SK-N-SH (cell line): Measurements from ENCODE around the gene ZP1. TPM values are rescaled to one million over a fixed set of nuclear protein-coding genes. Genes with fewer than 3 reads are reported as not detected.

ENCODE experiments used
- CTCF ChIA-PET: fragments of 300-600, 350-600 bp; formaldehyde crosslinking; extraction: SDS; loops from one replicate; lab custom pipeline; 2021; lab: Yijun Ruan, JAX
- POLR2A ChIA-PET: fragments of 350-600 bp; sonication (Branson Sonifier 250); formaldehyde crosslinking; extraction: SDS; loops from one replicate; lab custom pipeline; 2020; ENCODE audit warnings: antibody characterized with exemption, inconsistent platforms; lab: Yijun Ruan, JAX
- DNase-seq: peaks from one replicate; pipeline ENCODE4 v3.0.0; 2012
- H2AFZ ChIP-seq: fragments of 200-600 bp; sonication (generic); 2 replicates; pipeline ENCODE4 v1.8.1; 2016; ENCODE audit warnings: antibody characterized with exemption, mild to moderate bottlenecking, low read depth
- H3F3A ChIP-seq: fragments of 200-600 bp; sonication (generic); replicated peaks from 2 replicates; pipeline ENCODE3; 2016; ENCODE audit warnings: antibody characterized with exemption, mild to moderate bottlenecking; ENCODE audit not compliant: insufficient read depth
- H3K27ac ChIP-seq, 2 experiments: fragments of 200-500 bp in 1 of 2; fragments of 200-600 bp in 1 of 2; sonication (Bioruptor generic) in 1 of 2; sonication (generic), shearing (Covaris generic) in 1 of 2; 2 replicates each; pipeline versions ENCODE4 v1.5.1 to v1.6.1; 2014 to 2016; ENCODE audit warnings: low read depth in 2 of 2, inconsistent platforms in 1 of 2, low read length in 1 of 2, mild to moderate bottlenecking in 1 of 2, mixed read lengths in 1 of 2
- H3K27me3 ChIP-seq: fragments of 200-600 bp; sonication (generic), shearing (Covaris generic); 2 replicates; pipeline ENCODE4 v1.6.1; 2016; ENCODE audit warnings: mixed run types; ENCODE audit not compliant: insufficient read depth
- H3K36me3 ChIP-seq, 2 experiments: fragments of 200-500 bp in 1 of 2; fragments of 200-600 bp in 1 of 2; sonication (Bioruptor generic) in 1 of 2; sonication (generic) in 1 of 2; replicated peaks in 1 of 2; 2 replicates each; pipeline versions ENCODE3 to v1.5.1; 2014 to 2016; ENCODE audit warnings: low read length in 1 of 2, mild to moderate bottlenecking in 1 of 2; ENCODE audit not compliant: insufficient read depth in 2 of 2, control insufficient read depth in 1 of 2
- H3K4me1 ChIP-seq, 2 experiments: fragments of 200-500 bp in 1 of 2; fragments of 200-600 bp in 1 of 2; sonication (Bioruptor generic) in 1 of 2; sonication (generic), shearing (Covaris generic) in 1 of 2; 2 replicates each; pipeline versions ENCODE4 v1.5.1 to v1.6.1; 2014 to 2016; ENCODE audit warnings: low read depth in 1 of 2, low read length in 1 of 2, mixed run types in 1 of 2; ENCODE audit not compliant: insufficient read depth in 2 of 2, control insufficient read depth in 1 of 2
- H3K4me2 ChIP-seq: fragments of 200-600 bp; sonication (generic), shearing (Covaris generic); 2 replicates; pipeline ENCODE4 v1.6.1; 2017; ENCODE audit warnings: mixed run types
- H3K4me3 ChIP-seq, 2 experiments: fragments of 200-500 bp in 1 of 2; fragments of 200-600 bp in 1 of 2; sonication (Bioruptor generic) in 1 of 2; sonication (generic), shearing (Covaris generic) in 1 of 2; 2 replicates each; pipeline versions ENCODE4 v1.5.1 to v1.8.1; 2014 to 2016; ENCODE audit warnings: low read depth in 2 of 2, inconsistent platforms in 1 of 2, low read length in 1 of 2, mild to moderate bottlenecking in 1 of 2, mixed read lengths in 1 of 2, moderate library complexity in 1 of 2
- H3K79me2 ChIP-seq: fragments of 200-600 bp; sonication (generic); 2 replicates; pipeline ENCODE4 v1.8.1; 2017; ENCODE audit warnings: mild to moderate bottlenecking; ENCODE audit not compliant: insufficient read depth
- H3K9ac ChIP-seq: fragments of 200-600 bp; sonication (generic); 2 replicates; pipeline ENCODE4 v1.6.1; 2017; ENCODE audit warnings: mixed run types
- H3K9me2 ChIP-seq: fragments of 200-600 bp; sonication (generic); 2 replicates; pipeline ENCODE4 v1.6.1; 2017; ENCODE audit warnings: mixed run types
- H3K9me3 ChIP-seq: fragments of 200-600 bp; sonication (generic); 2 replicates; pipeline ENCODE4 v1.6.1; 2017; ENCODE audit warnings: mixed run types, mild to moderate bottlenecking, moderate library complexity
- H4K20me1 ChIP-seq: fragments of 200-600 bp; sonication (generic); 2 replicates; pipeline ENCODE4 v1.6.1; 2017; ENCODE audit warnings: mild to moderate bottlenecking, mixed run types; ENCODE audit not compliant: insufficient read depth
- EZH2phosphoT487 ChIP-seq: fragments of 200-600 bp; sonication (generic); IDR thresholded peaks from 2 replicates; pipeline ENCODE4 v1.6.1; 2017; ENCODE audit warnings: low read depth, mixed run types, mild to moderate bottlenecking, antibody characterized with exemption, moderate library complexity, borderline replicate concordance
- FOXJ3 ChIP-seq: sonication (generic); formaldehyde crosslinking; IDR thresholded peaks from 2 replicates; pipeline ENCODE4 v1.5.1; 2020; ENCODE audit warnings: mild to moderate bottlenecking, missing genetic modification reagents
- FOXM1 ChIP-seq: IDR thresholded peaks from 2 replicates; pipeline ENCODE4 v1.4.0; 2012; ENCODE audit warnings: low read depth, mild to moderate bottlenecking
- GABPA ChIP-seq: IDR thresholded peaks from 2 replicates; pipeline ENCODE4 v1.4.0; 2012; ENCODE audit warnings: low read depth, mild to moderate bottlenecking
- JUND ChIP-seq: IDR thresholded peaks from 2 replicates; pipeline ENCODE4 v1.4.0; 2012
- MEF2A ChIP-seq: IDR thresholded peaks from 2 replicates; pipeline ENCODE4 v1.4.0; 2012; ENCODE audit warnings: low read depth, borderline replicate concordance
- MXI1 ChIP-seq: IDR thresholded peaks from 2 replicates; pipeline ENCODE4 v1.6.1; 2012; ENCODE audit warnings: mild to moderate bottlenecking, low read depth, low read length, improper control_type of control experiment
- NRF1 ChIP-seq: IDR thresholded peaks from 2 replicates; pipeline ENCODE4 v1.6.1; 2012; ENCODE audit warnings: low read depth, mild to moderate bottlenecking, low read length
- POLR2AphosphoS5 ChIP-seq: IDR thresholded peaks from 2 replicates; pipeline ENCODE4 v1.6.1; 2012; ENCODE audit warnings: low read depth, low read length
- TAF1 ChIP-seq: IDR thresholded peaks from 2 replicates; pipeline ENCODE4 v1.6.1; 2012; ENCODE audit warnings: low read depth, mild to moderate bottlenecking, low read length, moderate library complexity, borderline replicate concordance
- TEAD4 ChIP-seq: IDR thresholded peaks from 2 replicates; pipeline ENCODE4 v1.4.0; 2012; ENCODE audit warnings: mild to moderate bottlenecking, borderline replicate concordance; ENCODE audit not compliant: insufficient read depth
- YY1 ChIP-seq: IDR thresholded peaks from 2 replicates; pipeline ENCODE4 v1.4.0; 2012; ENCODE audit warnings: low read depth, mild to moderate bottlenecking
- WGBS: methylation state at CpG from one replicate; pipeline ENCODE4 v1.1.6; 2017; ENCODE audit warnings: low lambda C conversion rate; 5-methylcytosine and 5-hydroxymethylcytosine counted together
- polyA plus RNA-seq, 3 experiments: library from polyadenylated mRNA; depleted of rRNA; stranded (reverse); fragments of >200 nt; gene quantifications; 2 replicates each; pipeline ENCODE4 v1.2.3, GENCODE V29; 2012
- TF ChIP-seq, protein P1 (sequence below): IDR thresholded peaks from 2 replicates; pipeline ENCODE4; 2012
- TF ChIP-seq, protein P2 (sequence below): IDR thresholded peaks from 2 replicates; pipeline ENCODE4 v1.6.1; 2012; ENCODE audit warnings: mild to moderate bottlenecking, low read depth, low read length, moderate library complexity
- TF ChIP-seq, protein P3 (sequence below): fragments of 150-350 bp; IDR thresholded peaks from 2 replicates; pipeline ENCODE4 v1.6.1; 2017; ENCODE audit warnings: antibody characterized with exemption, low read length, low read depth, borderline replicate concordance
- TF ChIP-seq, protein P4 (sequence below): IDR thresholded peaks from 2 replicates; pipeline ENCODE4 v1.4.0; 2012; ENCODE audit warnings: low read depth, borderline replicate concordance

Gene ZP1
- polyA plus RNA-seq, 1 of the 3 experiments (the other 2 are of a cell fraction) = not detected

DNA sequence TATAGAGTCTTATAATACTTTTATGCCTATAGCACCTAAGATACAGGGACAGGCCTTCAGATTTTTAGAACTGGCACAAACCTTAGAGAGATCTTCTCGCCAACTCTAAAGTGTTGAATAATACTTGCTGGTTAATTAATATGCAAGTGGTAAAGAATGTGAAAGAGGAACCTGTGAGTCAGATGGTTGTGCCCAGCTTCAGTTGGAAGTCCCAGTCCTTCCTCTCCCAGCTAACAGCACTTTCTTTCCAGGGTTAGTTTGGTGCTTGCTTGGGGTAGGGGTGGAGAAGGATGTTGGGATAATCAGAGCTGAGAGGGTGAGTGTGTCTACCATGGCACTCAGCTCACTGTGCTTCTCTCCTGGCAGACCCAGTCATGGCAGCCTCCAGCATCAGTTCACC lies 52.0 kb downstream of the ZP1 start:
- peaks cover 6 to 22% of the 10 kb centered on the region in 2 experiments for H3K36me3 ChIP-seq
- H3K27me3 ChIP-seq = no peaks in the 10 kb centered on the region
- H3K9ac ChIP-seq = no peak overlapping the region
- TF ChIP-seq, protein P1, sequence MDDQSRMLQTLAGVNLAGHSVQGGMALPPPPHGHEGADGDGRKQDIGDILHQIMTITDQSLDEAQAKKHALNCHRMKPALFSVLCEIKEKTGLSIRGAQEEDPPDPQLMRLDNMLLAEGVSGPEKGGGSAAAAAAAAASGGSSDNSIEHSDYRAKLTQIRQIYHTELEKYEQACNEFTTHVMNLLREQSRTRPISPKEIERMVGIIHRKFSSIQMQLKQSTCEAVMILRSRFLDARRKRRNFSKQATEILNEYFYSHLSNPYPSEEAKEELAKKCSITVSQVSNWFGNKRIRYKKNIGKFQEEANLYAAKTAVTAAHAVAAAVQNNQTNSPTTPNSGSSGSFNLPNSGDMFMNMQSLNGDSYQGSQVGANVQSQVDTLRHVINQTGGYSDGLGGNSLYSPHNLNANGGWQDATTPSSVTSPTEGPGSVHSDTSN = no peak
- TF ChIP-seq EZH2phosphoT487 (no peak), TAF1 (no peak), FOXJ3 (CRISPR knock-in tag) (no peak), TEAD4 (no peak), POLR2AphosphoS5 (no peak), FOXM1 (no peak), MXI1 (no peak), NRF1 (no peak), GABPA (no peak), JUND (no peak), MEF2A (no peak), YY1 (no peak)
- TF ChIP-seq, protein P2, sequence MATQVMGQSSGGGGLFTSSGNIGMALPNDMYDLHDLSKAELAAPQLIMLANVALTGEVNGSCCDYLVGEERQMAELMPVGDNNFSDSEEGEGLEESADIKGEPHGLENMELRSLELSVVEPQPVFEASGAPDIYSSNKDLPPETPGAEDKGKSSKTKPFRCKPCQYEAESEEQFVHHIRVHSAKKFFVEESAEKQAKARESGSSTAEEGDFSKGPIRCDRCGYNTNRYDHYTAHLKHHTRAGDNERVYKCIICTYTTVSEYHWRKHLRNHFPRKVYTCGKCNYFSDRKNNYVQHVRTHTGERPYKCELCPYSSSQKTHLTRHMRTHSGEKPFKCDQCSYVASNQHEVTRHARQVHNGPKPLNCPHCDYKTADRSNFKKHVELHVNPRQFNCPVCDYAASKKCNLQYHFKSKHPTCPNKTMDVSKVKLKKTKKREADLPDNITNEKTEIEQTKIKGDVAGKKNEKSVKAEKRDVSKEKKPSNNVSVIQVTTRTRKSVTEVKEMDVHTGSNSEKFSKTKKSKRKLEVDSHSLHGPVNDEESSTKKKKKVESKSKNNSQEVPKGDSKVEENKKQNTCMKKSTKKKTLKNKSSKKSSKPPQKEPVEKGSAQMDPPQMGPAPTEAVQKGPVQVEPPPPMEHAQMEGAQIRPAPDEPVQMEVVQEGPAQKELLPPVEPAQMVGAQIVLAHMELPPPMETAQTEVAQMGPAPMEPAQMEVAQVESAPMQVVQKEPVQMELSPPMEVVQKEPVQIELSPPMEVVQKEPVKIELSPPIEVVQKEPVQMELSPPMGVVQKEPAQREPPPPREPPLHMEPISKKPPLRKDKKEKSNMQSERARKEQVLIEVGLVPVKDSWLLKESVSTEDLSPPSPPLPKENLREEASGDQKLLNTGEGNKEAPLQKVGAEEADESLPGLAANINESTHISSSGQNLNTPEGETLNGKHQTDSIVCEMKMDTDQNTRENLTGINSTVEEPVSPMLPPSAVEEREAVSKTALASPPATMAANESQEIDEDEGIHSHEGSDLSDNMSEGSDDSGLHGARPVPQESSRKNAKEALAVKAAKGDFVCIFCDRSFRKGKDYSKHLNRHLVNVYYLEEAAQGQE = no peak
- TF ChIP-seq, protein P3, sequence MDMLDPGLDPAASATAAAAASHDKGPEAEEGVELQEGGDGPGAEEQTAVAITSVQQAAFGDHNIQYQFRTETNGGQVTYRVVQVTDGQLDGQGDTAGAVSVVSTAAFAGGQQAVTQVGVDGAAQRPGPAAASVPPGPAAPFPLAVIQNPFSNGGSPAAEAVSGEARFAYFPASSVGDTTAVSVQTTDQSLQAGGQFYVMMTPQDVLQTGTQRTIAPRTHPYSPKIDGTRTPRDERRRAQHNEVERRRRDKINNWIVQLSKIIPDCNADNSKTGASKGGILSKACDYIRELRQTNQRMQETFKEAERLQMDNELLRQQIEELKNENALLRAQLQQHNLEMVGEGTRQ = no peak
- TF ChIP-seq, protein P4, sequence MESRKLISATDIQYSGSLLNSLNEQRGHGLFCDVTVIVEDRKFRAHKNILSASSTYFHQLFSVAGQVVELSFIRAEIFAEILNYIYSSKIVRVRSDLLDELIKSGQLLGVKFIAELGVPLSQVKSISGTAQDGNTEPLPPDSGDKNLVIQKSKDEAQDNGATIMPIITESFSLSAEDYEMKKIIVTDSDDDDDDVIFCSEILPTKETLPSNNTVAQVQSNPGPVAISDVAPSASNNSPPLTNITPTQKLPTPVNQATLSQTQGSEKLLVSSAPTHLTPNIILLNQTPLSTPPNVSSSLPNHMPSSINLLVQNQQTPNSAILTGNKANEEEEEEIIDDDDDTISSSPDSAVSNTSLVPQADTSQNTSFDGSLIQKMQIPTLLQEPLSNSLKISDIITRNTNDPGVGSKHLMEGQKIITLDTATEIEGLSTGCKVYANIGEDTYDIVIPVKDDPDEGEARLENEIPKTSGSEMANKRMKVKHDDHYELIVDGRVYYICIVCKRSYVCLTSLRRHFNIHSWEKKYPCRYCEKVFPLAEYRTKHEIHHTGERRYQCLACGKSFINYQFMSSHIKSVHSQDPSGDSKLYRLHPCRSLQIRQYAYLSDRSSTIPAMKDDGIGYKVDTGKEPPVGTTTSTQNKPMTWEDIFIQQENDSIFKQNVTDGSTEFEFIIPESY = no peak
- 94% methylated on average over 1 of the region's 1 CpG for WGBS
- peaks cover 12 to 29% of the 10 kb centered on the region in 2 experiments; a peak in 3 of 4 replicates for H3K4me1 ChIP-seq
- H3K27ac ChIP-seq = no peak overlapping the region
- no peak for DNase-seq
- ChIA-PET POLR2A (no interaction called here), CTCF (interaction anchor here (0.8 to 2.2 kb wide), 5 partner anchors 88 to 268 kb away, joined by 3 to 6 read pairs (median 4); no protein-coding TSS in a partner anchor)
- H3K79me2 ChIP-seq = peaks cover 44% of the 10 kb centered on the region
- no peaks in the 10 kb centered on the region; the same call in 1 of the 2 replicates for H4K20me1 ChIP-seq
- no peak overlapping the region for H2AFZ ChIP-seq
- no peak overlapping the region for H3K4me3 ChIP-seq
- H3K9me3 ChIP-seq = no peaks in the 10 kb centered on the region
- H3F3A ChIP-seq = no peaks in the 10 kb centered on the region
- no peaks in the 10 kb centered on the region for H3K9me2 ChIP-seq
- 0 out of 2 replicates have a peak overlapping the region, but pooled peaks have one; percentile 4 for H3K4me2 ChIP-seq
